Stomach smooth muscle (tissue), 2 donors: ENCODE measurements around the gene NAE1.
A peak's percentile ranks its signal among the peaks of the same experiment; 100 is the strongest.
"Not testable (repeated sequence)": the region's sequence is repeated elsewhere in the genome, so short reads cannot be mapped to it uniquely, and the experiment has no call there.

Source experiments
- H3K27ac ChIP-seq: one replicate; pipeline ENCODE4 v1.7.0; 2013; ENCODE audit warnings: mild to moderate bottlenecking, low read length, inconsistent platforms
- H3K27me3 ChIP-seq, 2 donors: one replicate each; pipeline ENCODE4 v1.7.0; 2013; ENCODE audit warnings: low read length in 2 of 2; ENCODE audit not compliant: insufficient read depth in 2 of 2, control insufficient read depth in 1 of 2
- H3K36me3 ChIP-seq, 2 donors: one replicate each; pipeline ENCODE4 v1.7.0; 2013; ENCODE audit warnings: low read length in 2 of 2; ENCODE audit not compliant: control insufficient read depth in 2 of 2, insufficient read depth in 2 of 2
- H3K4me1 ChIP-seq: one replicate; pipeline ENCODE4 v1.7.0; 2013; ENCODE audit warnings: low read length; ENCODE audit not compliant: control insufficient read depth, insufficient read depth
- H3K4me3 ChIP-seq, 2 donors: one replicate each; pipeline ENCODE4 v1.7.0; 2013; ENCODE audit warnings: low read length in 2 of 2
- H3K9ac ChIP-seq, 2 donors: one replicate each; pipeline ENCODE4 v1.7.0; 2013; ENCODE audit warnings: low read length in 2 of 2, mild to moderate bottlenecking in 1 of 2
- H3K9me3 ChIP-seq, 2 donors: one replicate each; pipeline ENCODE4 v1.7.0; 2013; ENCODE audit warnings: low read length in 2 of 2; ENCODE audit not compliant: control insufficient read depth in 2 of 2
- donor health status: healthy.
- donor health status: Pancreatic carcinoma.

The NAE1 gene

GRCh38 chr16:66830422-66831404 is at the start of gene NAE1:
Gene NAE1, minus strand, starts transcription at chr16:66830976. Its CDS starts 77 bp downstream, at chr16:66830899.
- Histone ChIP-seq H3K4me3 (peak within 1 kb of the TSS; percentile 64 to 84), H3K27me3 (no peaks in the 10 kb centered on the region), H3K27ac (peak within 1 kb of the TSS; percentile 76), H3K4me1 (peaks cover 16% of the 10 kb centered on the region), H3K9me3 (no peaks in the 10 kb centered on the region), H3K36me3 (peaks cover 8 to 9% of the 10 kb centered on the region in 2 donors), H3K9ac (peak within 1 kb of the TSS; percentile 86 to 88)

- Histone ChIP-seq H3K27me3 (no peaks in the 10 kb centered on the region), H3K9me3 (no peaks in the 10 kb centered on the region), H3K4me3 (no peak overlapping the region), H3K36me3 (no peaks in the 10 kb centered on the region), H3K9ac (no peak overlapping the region), H3K4me1 (peaks cover 16% of the 10 kb centered on the region), H3K27ac (no peak overlapping the region)
These were observed 47.3 kb upstream of the NAE1 start for GRCh38 chr16:66878067-66878466.

GRCh38 chr16:66874079-66874775 is 43.5 kb upstream of the NAE1 start:
- H3K4me3 ChIP-seq, result no peak overlapping the region
- no peak overlapping the region for H3K27ac ChIP-seq
- no peaks in the 10 kb centered on the region for H3K36me3 ChIP-seq
- no peak overlapping the region for H3K9ac ChIP-seq
- no peaks in the 10 kb centered on the region for H3K9me3 ChIP-seq
- H3K27me3 ChIP-seq, result peaks cover 0 to 2% of the 10 kb centered on the region in 2 donors
- H3K4me1 ChIP-seq, result peaks cover 6% of the 10 kb centered on the region

- H3K9me3 ChIP-seq, result no peaks in the 10 kb centered on the region
- peaks cover 0 to 2% of the 10 kb centered on the region in 2 donors for H3K27me3 ChIP-seq
- H3K4me1 ChIP-seq, result peaks cover 6% of the 10 kb centered on the region
- no peak overlapping the region for H3K27ac ChIP-seq
- no peak overlapping the region for H3K9ac ChIP-seq
- no peak overlapping the region for H3K4me3 ChIP-seq
- no peaks in the 10 kb centered on the region for H3K36me3 ChIP-seq
These were observed 42.9 kb upstream of the NAE1 start for GRCh38 chr16:66873685-66874055.

GRCh38 chr16:66872943-66873684 is 42.3 kb upstream of the NAE1 start:
- Histone ChIP-seq H3K36me3 (no peaks in the 10 kb centered on the region), H3K9me3 (no peaks in the 10 kb centered on the region), H3K9ac (peak overlapping the region; percentile 36 to 64), H3K4me1 (peaks cover 6% of the 10 kb centered on the region), H3K27me3 (peaks cover 0 to 2% of the 10 kb centered on the region in 2 donors), H3K4me3 (peak overlapping the region; percentile 45 to 72), H3K27ac (no peak overlapping the region)

GRCh38 chr16:66872559-66872942 is 41.8 kb upstream of the NAE1 start:
- Histone ChIP-seq H3K9ac (peak overlapping the region; percentile 29 to 36), H3K36me3 (no peaks in the 10 kb centered on the region), H3K27me3 (peaks cover 0 to 2% of the 10 kb centered on the region in 2 donors), H3K4me1 (peaks cover 6% of the 10 kb centered on the region), H3K27ac (no peak overlapping the region), H3K9me3 (no peaks in the 10 kb centered on the region), H3K4me3 (peak overlapping the region; percentile 45 to 72)

GRCh38 chr16:66871840-66872239 is 41.1 kb upstream of the NAE1 start:
- Histone ChIP-seq H3K9ac (no peak overlapping the region), H3K36me3 (no peaks in the 10 kb centered on the region), H3K27me3 (peaks cover 0 to 2% of the 10 kb centered on the region in 2 donors), H3K4me3 (no peak overlapping the region), H3K4me1 (peaks cover 6% of the 10 kb centered on the region), H3K27ac (no peak overlapping the region), H3K9me3 (no peaks in the 10 kb centered on the region)

- H3K4me1 ChIP-seq, H3K27ac ChIP-seq, H3K27me3 ChIP-seq, H3K9ac ChIP-seq, H3K4me3 ChIP-seq, H3K36me3 ChIP-seq, H3K9me3 ChIP-seq: not testable (repeated sequence)
These were observed 40.6 kb upstream of the NAE1 start for GRCh38 chr16:66871363-66871762.

- Histone ChIP-seq H3K9me3 (no peaks in the 10 kb centered on the region), H3K4me3 (no peak overlapping the region), H3K36me3 (no peaks in the 10 kb centered on the region), H3K4me1 (peaks cover 6% of the 10 kb centered on the region), H3K27ac (no peak overlapping the region), H3K9ac (no peak overlapping the region), H3K27me3 (peaks cover 0 to 2% of the 10 kb centered on the region in 2 donors)
These were observed 38.6 kb upstream of the NAE1 start for GRCh38 chr16:66869424-66869823.

GRCh38 chr16:66863707-66864106 is 32.9 kb upstream of the NAE1 start:
- H3K9ac ChIP-seq, result no peak overlapping the region
- no peaks in the 10 kb centered on the region for H3K27me3 ChIP-seq
- H3K27ac ChIP-seq, result no peak overlapping the region
- H3K36me3 ChIP-seq, result no peaks in the 10 kb centered on the region
- peaks cover 5% of the 10 kb centered on the region for H3K4me1 ChIP-seq
- H3K9me3 ChIP-seq, result no peaks in the 10 kb centered on the region
- no peak overlapping the region for H3K4me3 ChIP-seq
